CD4-positive, alpha-beta memory T cell (primary cell): ENCODE results near the gene CTBP2. TPM values are rescaled to one million over a fixed set of nuclear protein-coding genes. Genes with fewer than 3 reads are reported as not detected.

ENCODE experiments used
- CTCF ChIA-PET: fragments of 350-600 bp; sonication (Branson Sonifier 250); formaldehyde crosslinking; loops from one replicate; lab custom pipeline; 2021; ENCODE audit warnings: inconsistent platforms; ENCODE audit not compliant: partially characterized antibody; lab: Charles Lee
- POLR2A ChIA-PET: fragments of 350-600 bp; sonication (Branson Sonifier 250); formaldehyde crosslinking; loops from one replicate; lab custom pipeline; 2021; ENCODE audit not compliant: partially characterized antibody; lab: Charles Lee
- DNase-seq, 5 donors: peaks; one replicate each; pipeline versions ENCODE4 v3.0.0 to v3.0.0-alpha.2; 2020 to 2022; ENCODE audit warnings: mixed read lengths in 1 of 5
- H3K27ac ChIP-seq: one replicate; pipeline ENCODE4 v1.7.0; 2013; ENCODE audit warnings: low read depth, low read length
- H3K27me3 ChIP-seq: 2 replicates; pipeline ENCODE4 v1.7.0; 2013; ENCODE audit warnings: mild to moderate bottlenecking, low read length, moderate library complexity; ENCODE audit not compliant: insufficient read depth
- H3K36me3 ChIP-seq: 2 replicates; pipeline ENCODE4 v1.7.0; 2013; ENCODE audit warnings: mild to moderate bottlenecking, low read length, moderate library complexity; ENCODE audit not compliant: insufficient read depth
- H3K4me1 ChIP-seq: 2 replicates; pipeline ENCODE4 v1.7.0; 2013; ENCODE audit warnings: mild to moderate bottlenecking, low read length, moderate library complexity; ENCODE audit not compliant: insufficient read depth
- H3K4me3 ChIP-seq, 2 donors: one replicate each; pipeline ENCODE4 v1.7.0; 2013; ENCODE audit warnings: low read length in 2 of 2, mild to moderate bottlenecking in 1 of 2
- H3K9me3 ChIP-seq, 2 donors: one replicate each; pipeline ENCODE4 v1.7.0; 2013; ENCODE audit warnings: low read length in 2 of 2, control low read depth in 1 of 2; ENCODE audit not compliant: control insufficient read depth in 1 of 2
- H3K27ac Mint-ChIP-seq, 7 donors: one replicate each; pipeline ENCODE4 v1.8.0; 2020 to 2021; ENCODE audit warnings: mixed read lengths in 7 of 7, mild to moderate bottlenecking in 6 of 7, inconsistent platforms in 3 of 7, moderate library complexity in 3 of 7
- H3K27me3 Mint-ChIP-seq, 2 donors: one replicate each; pipeline ENCODE4 v1.8.0; 2020 to 2021; ENCODE audit warnings: mixed read lengths in 2 of 2
- H3K36me3 Mint-ChIP-seq, 2 donors: one replicate each; pipeline ENCODE4 v1.8.0; 2020 to 2021; ENCODE audit warnings: mixed read lengths in 2 of 2, inconsistent platforms in 1 of 2, mild to moderate bottlenecking in 1 of 2
- H3K4me1 Mint-ChIP-seq, 4 donors: one replicate each; pipeline ENCODE4 v1.8.0; 2020 to 2021; ENCODE audit warnings: mixed read lengths in 4 of 4, mild to moderate bottlenecking in 1 of 4
- H3K4me3 Mint-ChIP-seq, 8 donors: one replicate each; pipeline ENCODE4 v1.8.0; 2020 to 2021; ENCODE audit warnings: mixed read lengths in 8 of 8, mild to moderate bottlenecking in 7 of 8, moderate library complexity in 6 of 8, inconsistent platforms in 3 of 8
- H3K9me3 Mint-ChIP-seq, 8 donors: one replicate each; pipeline ENCODE4 v1.8.0; 2020 to 2021; ENCODE audit warnings: mixed read lengths in 8 of 8, mild to moderate bottlenecking in 5 of 8, inconsistent platforms in 3 of 8, moderate library complexity in 1 of 8
- intact Hi-C: fragments of 100-400 bp; cut with micrococcal nuclease; formaldehyde crosslinking; loops from one replicate; pipeline ENCODE4 v1.15.1; 2023
- polyA plus RNA-seq, 2 donors: library from polyadenylated mRNA; unstranded; fragments of 300-500 nt; fragmentation: Illumina TruSeq; gene quantifications; one replicate each; pipeline ENCODE4 v1.2.3, GENCODE V29; 2021
- total RNA-seq, 2 experiments: library from RNA; stranded (reverse); gene quantifications; one replicate each; pipeline ENCODE4 v1.2.3, GENCODE V29; 2021

The CTBP2 gene
- total and polyA plus RNA-seq, 4 experiments from 2014 or later = 0.16 to 0.97 (median 0.61) TPM; not detected in 1

- Mint-ChIP-seq H3K4me1 (no peaks in the 10 kb centered on the region), H3K9me3 (no peaks in the 10 kb centered on the region), H3K36me3 (no peaks in the 10 kb centered on the region), H3K27me3 (peaks cover 3 to 6% of the 10 kb centered on the region in 2 donors), H3K4me3 (no peak overlapping the region), H3K27ac (no peak overlapping the region)
- ChIA-PET CTCF (no interaction called here), POLR2A (no interaction called here)
- no peak for DNase-seq
- H3K36me3 ChIP-seq = no peaks in the 10 kb centered on the region
- H3K4me1 ChIP-seq = no peaks in the 10 kb centered on the region
- no peak overlapping the region for H3K4me3 ChIP-seq
- H3K27me3 ChIP-seq = no peaks in the 10 kb centered on the region
- intact Hi-C loops = no loop called here
- no peaks in the 10 kb centered on the region for H3K9me3 ChIP-seq
- H3K27ac ChIP-seq = no peak overlapping the region
These were observed 46.5 kb downstream of the CTBP2 start for GRCh38 chr10:125113691-125114371.

- H3K27ac ChIP-seq = no peak overlapping the region
- H3K4me1 ChIP-seq = no peaks in the 10 kb centered on the region
- no peak overlapping the region for H3K4me3 Mint-ChIP-seq
- H3K27me3 ChIP-seq = no peaks in the 10 kb centered on the region
- no peaks in the 10 kb centered on the region for H3K9me3 ChIP-seq
- H3K4me1 Mint-ChIP-seq = no peaks in the 10 kb centered on the region
- CTCF ChIA-PET = no interaction called here
- H3K27me3 Mint-ChIP-seq = peaks cover 3 to 6% of the 10 kb centered on the region in 2 donors
- POLR2A ChIA-PET = no interaction called here
- H3K36me3 ChIP-seq = no peaks in the 10 kb centered on the region
- no peak for DNase-seq
- no peak overlapping the region for H3K27ac Mint-ChIP-seq
- intact Hi-C loops = no loop called here
- no peaks in the 10 kb centered on the region for H3K36me3 Mint-ChIP-seq
- H3K4me3 ChIP-seq = no peak overlapping the region
- peaks cover 0 to 6% (median under 1%) of the 10 kb centered on the region in 8 donors for H3K9me3 Mint-ChIP-seq
These were observed 47.5 kb downstream of the CTBP2 start for GRCh38 chr10:125112697-125113494.

GRCh38 chr10:125111118-125111727 is 49.1 kb downstream of the CTBP2 start:
- Mint-ChIP-seq H3K27ac (no peak overlapping the region), H3K36me3 (no peaks in the 10 kb centered on the region), H3K27me3 (peaks cover 3% of the 10 kb centered on the region in 2 donors), H3K4me3 (no peak overlapping the region), H3K4me1 (no peaks in the 10 kb centered on the region), H3K9me3 (peaks cover 0 to 14% (median 1%) of the 10 kb centered on the region in 8 donors)
- Histone ChIP-seq H3K4me1 (no peaks in the 10 kb centered on the region), H3K36me3 (no peaks in the 10 kb centered on the region), H3K4me3 (no peak overlapping the region), H3K27ac (no peak overlapping the region), H3K27me3 (no peaks in the 10 kb centered on the region), H3K9me3 (no peaks in the 10 kb centered on the region)
- intact Hi-C loops = no loop called here
- ChIA-PET POLR2A (no interaction called here), CTCF (no interaction called here)
- no peak for DNase-seq

GRCh38 chr10:125107965-125108580 is 52.3 kb downstream of the CTBP2 start:
- intact Hi-C loops = no loop called here
- no peak overlapping the region for H3K27ac Mint-ChIP-seq
- Histone ChIP-seq H3K9me3 (no peaks in the 10 kb centered on the region), H3K27ac (no peak overlapping the region), H3K36me3 (no peaks in the 10 kb centered on the region), H3K4me3 (no peak overlapping the region), H3K27me3 (no peaks in the 10 kb centered on the region), H3K4me1 (no peaks in the 10 kb centered on the region)
- ChIA-PET CTCF (no interaction called here), POLR2A (no interaction called here)
- peaks cover 0 to 14% (median 2%) of the 10 kb centered on the region in 8 donors for H3K9me3 Mint-ChIP-seq
- DNase-seq = no peak
- H3K4me3 Mint-ChIP-seq = no peak overlapping the region
- H3K27me3 Mint-ChIP-seq = peaks cover 3% of the 10 kb centered on the region in 2 donors
- H3K36me3 Mint-ChIP-seq = no peaks in the 10 kb centered on the region
- no peaks in the 10 kb centered on the region for H3K4me1 Mint-ChIP-seq

- Histone ChIP-seq H3K4me3 (no peak overlapping the region), H3K27me3 (no peaks in the 10 kb centered on the region), H3K36me3 (no peaks in the 10 kb centered on the region), H3K9me3 (no peaks in the 10 kb centered on the region), H3K4me1 (no peaks in the 10 kb centered on the region), H3K27ac (no peak overlapping the region)
- Mint-ChIP-seq H3K4me3 (no peak overlapping the region), H3K4me1 (no peaks in the 10 kb centered on the region), H3K27ac (no peak overlapping the region), H3K36me3 (no peaks in the 10 kb centered on the region), H3K9me3 (peaks cover 0 to 14% (median 2%) of the 10 kb centered on the region in 8 donors), H3K27me3 (peaks cover 3 to 4% of the 10 kb centered on the region in 2 donors)
- no peak for DNase-seq
- intact Hi-C loops = no loop called here
- CTCF ChIA-PET = no interaction called here
- POLR2A ChIA-PET = no interaction called here
These were observed 53.0 kb downstream of the CTBP2 start for GRCh38 chr10:125107166-125107949.

- H3K27ac ChIP-seq = no peak overlapping the region
- H3K36me3 ChIP-seq = no peaks in the 10 kb centered on the region
- no peak for DNase-seq
- intact Hi-C loops = no loop called here
- ChIA-PET POLR2A (no interaction called here), CTCF (no interaction called here)
- Mint-ChIP-seq H3K9me3 (peaks cover 0 to 14% (median 2%) of the 10 kb centered on the region in 8 donors), H3K4me1 (no peaks in the 10 kb centered on the region), H3K36me3 (no peaks in the 10 kb centered on the region), H3K4me3 (no peak overlapping the region), H3K27me3 (peaks cover 2 to 6% of the 10 kb centered on the region in 2 donors), H3K27ac (no peak overlapping the region)
- H3K4me1 ChIP-seq = no peaks in the 10 kb centered on the region
- no peaks in the 10 kb centered on the region for H3K27me3 ChIP-seq
- no peaks in the 10 kb centered on the region for H3K9me3 ChIP-seq
- H3K4me3 ChIP-seq = no peak overlapping the region
These were observed 53.8 kb downstream of the CTBP2 start for GRCh38 chr10:125106586-125106985.
